ENCODE data around the gene CALR.

CALR gene

GRCh38 chr19:12891553-12892021, 46.8 kb upstream of the CALR start (continued):
- TF ChIP-seq TSHZ2 (CRISPR knock-in tag; IDR thresholded peaks at IDR 0.05), result no peak

GRCh38 chr19:12893582-12893981, 44.8 kb upstream of the CALR start:
- TF ChIP-seq CREB5 (CRISPR knock-in tag; IDR thresholded peaks at IDR 0.05; ENCODE audit: low read depth) (no peak), SNAI2 (CRISPR knock-in tag; IDR thresholded peaks at IDR 0.05) (no peak), ARNTL (CRISPR knock-in tag; IDR thresholded peaks at IDR 0.05; ENCODE audit: borderline replicate concordance, low read depth) (no peak), RARB (CRISPR knock-in tag; IDR thresholded peaks at IDR 0.05) (no peak), CSDC2 (CRISPR knock-in tag; IDR thresholded peaks at IDR 0.05) (no peak), TSHZ2 (CRISPR knock-in tag; IDR thresholded peaks at IDR 0.05) (no peak), CSRNP3 (CRISPR knock-in tag; IDR thresholded peaks at IDR 0.05) (no peak), ZC3H10 (CRISPR knock-in tag; IDR thresholded peaks at IDR 0.05) (no peak), ZFP3 (CRISPR knock-in tag; IDR thresholded peaks at IDR 0.05) (no peak), POU6F1 (CRISPR knock-in tag; IDR thresholded peaks at IDR 0.05; ENCODE audit: borderline replicate concordance, low read depth) (no peak), BACH2 (CRISPR knock-in tag; IDR thresholded peaks at IDR 0.05; ENCODE audit: borderline replicate concordance) (no peak), OSR1 (CRISPR knock-in tag; IDR thresholded peaks at IDR 0.05) (no peak), ZNF70 (CRISPR knock-in tag; IDR thresholded peaks at IDR 0.05) (no peak), TCF4 (CRISPR knock-in tag; IDR thresholded peaks at IDR 0.05; ENCODE audit: borderline replicate concordance) (no peak), PATZ1 (CRISPR knock-in tag; IDR thresholded peaks at IDR 0.05; ENCODE audit: borderline replicate concordance) (no peak), ESRRG (CRISPR knock-in tag; IDR thresholded peaks at IDR 0.05) (no peak)
- ATAC-seq, result no peak

GRCh38 chr19:12896460-12896859, 41.9 kb upstream of the CALR start:
- ATAC-seq, result no peak
- no peak for TF ChIP-seq ZNF70 (CRISPR knock-in tag; IDR thresholded peaks at IDR 0.05)
- no peak for TF ChIP-seq GLIS3 (CRISPR knock-in tag; IDR thresholded peaks at IDR 0.05)
